WTC11 (cell line): ENCODE measurements around the gene PHLDB2. TPM values are rescaled to one million over a fixed set of nuclear protein-coding genes. Genes with fewer than 3 reads are reported as not detected.

Experiments used
- ATAC-seq: fragments of 200-7000 bp; cut with Tn5 transposase; 2 replicates; pipeline ENCODE4 v1.10.0; 2021; ENCODE audit warnings: mild to moderate bottlenecking, moderate library complexity
- CTCF ChIA-PET: fragments of 300-600 bp; sonication (Branson Sonifier 250); formaldehyde crosslinking; loops from one replicate; lab custom pipeline; 2021; ENCODE audit warnings: antibody characterized with exemption; lab: Charles Lee
- POLR2A ChIA-PET: fragments of 350-600 bp; sonication (Branson Sonifier 250); formaldehyde crosslinking; loops from one replicate; lab custom pipeline; 2021; ENCODE audit warnings: antibody characterized with exemption; lab: Charles Lee
- DNase-seq: peaks from one replicate; pipeline ENCODE4 v3.0.0; 2021; ENCODE audit warnings: low spot score
- H3K27ac Mint-ChIP-seq: 2 replicates; pipeline ENCODE4 v1.8.0; 2021; ENCODE audit warnings: mixed read lengths
- H3K27me3 Mint-ChIP-seq: 2 replicates; pipeline ENCODE4 v1.8.0; 2021; ENCODE audit warnings: low read depth, mild to moderate bottlenecking, moderate library complexity, mixed read lengths
- H3K36me3 Mint-ChIP-seq: 2 replicates; pipeline ENCODE4 v1.8.0; 2021; ENCODE audit warnings: mixed read lengths
- H3K4me1 Mint-ChIP-seq: 2 replicates; pipeline ENCODE4 v1.8.0; 2022; ENCODE audit warnings: mixed read lengths
- H3K4me3 Mint-ChIP-seq: 2 replicates; pipeline ENCODE4 v1.8.0; 2021; ENCODE audit warnings: mild to moderate bottlenecking, moderate library complexity, mixed read lengths
- H3K9me3 Mint-ChIP-seq: 2 replicates; pipeline ENCODE4 v1.8.0; 2021; ENCODE audit warnings: mixed read lengths
- ATF3 ChIP-seq: sonication (generic); formaldehyde crosslinking; conservative IDR thresholded peaks from 2 replicates; pipeline ENCODE4 v1.8.1; 2022; ENCODE audit warnings: mild to moderate bottlenecking, missing genetic modification reagents
- EMX1 ChIP-seq: fragments of 250-450 bp; sonication (Bioruptor Pico); IDR thresholded peaks from 2 replicates; pipeline ENCODE4 v1.8.0; 2021; ENCODE audit warnings: mild to moderate bottlenecking
- GABPB1 ChIP-seq: sonication (generic); formaldehyde crosslinking; IDR thresholded peaks from 2 replicates; pipeline ENCODE4 v1.8.1; 2023; ENCODE audit warnings: mild to moderate bottlenecking, missing genetic modification reagents
- HMGXB4 ChIP-seq: sonication (generic); formaldehyde crosslinking; IDR thresholded peaks from 2 replicates; pipeline ENCODE4 v1.8.1; 2023; ENCODE audit warnings: mild to moderate bottlenecking, moderate library complexity, missing genetic modification reagents
- IRF1 ChIP-seq: sonication (generic); formaldehyde crosslinking; IDR thresholded peaks from 2 replicates; pipeline ENCODE4 v1.8.0; 2023; ENCODE audit warnings: missing genetic modification reagents
- IRF2 ChIP-seq: sonication (generic); formaldehyde crosslinking; IDR thresholded peaks from 2 replicates; pipeline ENCODE4 v1.8.0; 2022; ENCODE audit warnings: low read depth, missing genetic modification reagents, borderline replicate concordance
- JAZF1 ChIP-seq: fragments of 250-450 bp; sonication (Bioruptor Pico); IDR thresholded peaks from 2 replicates; pipeline ENCODE4 v1.9.0; 2021; ENCODE audit warnings: moderate library complexity, mild to moderate bottlenecking, inconsistent platforms
- SOX15 ChIP-seq: fragments of 250-450 bp; sonication (Bioruptor Pico); IDR thresholded peaks from 2 replicates; pipeline ENCODE4 v1.9.0; 2021; ENCODE audit warnings: mild to moderate bottlenecking
- TEAD1 ChIP-seq: sonication (generic); formaldehyde crosslinking; IDR thresholded peaks from 2 replicates; pipeline ENCODE4 v1.8.0; 2022; ENCODE audit warnings: mild to moderate bottlenecking, missing genetic modification reagents
- USF1 ChIP-seq: sonication (generic); formaldehyde crosslinking; IDR thresholded peaks from 2 replicates; pipeline ENCODE4 v1.8.0; 2022; ENCODE audit warnings: mild to moderate bottlenecking, missing genetic modification reagents
- ZMAT4 ChIP-seq: fragments of 250-450 bp; sonication (Bioruptor Pico); IDR thresholded peaks from 2 replicates; pipeline ENCODE4 v1.9.0; 2021; ENCODE audit warnings: mild to moderate bottlenecking
- ZNF219 ChIP-seq: sonication (generic); formaldehyde crosslinking; IDR thresholded peaks from 2 replicates; pipeline ENCODE4 v1.8.0; 2023; ENCODE audit warnings: missing genetic modification reagents, mild to moderate bottlenecking, borderline replicate concordance
- ZNF263 ChIP-seq: sonication (generic); formaldehyde crosslinking; IDR thresholded peaks from 2 replicates; pipeline ENCODE4 v1.8.1; 2022; ENCODE audit warnings: low read depth, mild to moderate bottlenecking, moderate library complexity, missing genetic modification reagents
- ZNF281 ChIP-seq: sonication (generic); formaldehyde crosslinking; IDR thresholded peaks from 2 replicates; pipeline ENCODE4 v1.8.0; 2023; ENCODE audit warnings: mild to moderate bottlenecking, missing genetic modification reagents
- ZNF416 ChIP-seq: fragments of 250-450 bp; sonication (Bioruptor Pico); IDR thresholded peaks from 2 replicates; pipeline ENCODE4 v1.9.0; 2021; ENCODE audit warnings: mild to moderate bottlenecking, inconsistent platforms
- ZNF425 ChIP-seq: fragments of 250-450 bp; sonication (Bioruptor Pico); conservative IDR thresholded peaks from 2 replicates; pipeline ENCODE4 v1.9.0; 2021; ENCODE audit warnings: mild to moderate bottlenecking
- ZNF671 ChIP-seq: fragments of 250-450 bp; sonication (Bioruptor Pico); IDR thresholded peaks from 2 replicates; pipeline ENCODE4 v1.8.0; 2021; ENCODE audit warnings: mild to moderate bottlenecking
- total RNA-seq: library from RNA; stranded (reverse); gene quantifications from 3 replicates; pipeline ENCODE4 v1.2.3, GENCODE V29; 2021
- TF ChIP-seq, protein P1 (sequence below): sonication (generic); formaldehyde crosslinking; IDR thresholded peaks from 2 replicates; pipeline ENCODE4 v1.8.1; 2023; ENCODE audit warnings: mild to moderate bottlenecking, missing genetic modification reagents, moderate library complexity
- TF ChIP-seq, protein P2 (sequence below): sonication (generic); formaldehyde crosslinking; IDR thresholded peaks from 2 replicates; pipeline ENCODE4 v1.8.1; 2022; ENCODE audit warnings: low read depth, mild to moderate bottlenecking, moderate library complexity, missing genetic modification reagents, borderline replicate concordance

PHLDB2 gene
- total RNA-seq, 1 experiment from 2014 or later: 40.3 TPM

- Mint-ChIP-seq H3K27ac (no peak overlapping the region), H3K27me3 (no peaks in the 10 kb centered on the region), H3K36me3 (peaks cover 11% of the 10 kb centered on the region), H3K4me1 (no peaks in the 10 kb centered on the region), H3K9me3 (peaks cover 7% of the 10 kb centered on the region), H3K4me3 (no peak overlapping the region)
- TF ChIP-seq EMX1 (CRISPR knock-in tag) (no peak), GABPB1 (CRISPR knock-in tag) (peak; percentile 75; the same call in 1 of the 2 replicates)
- DNase-seq: no peak
- ChIA-PET POLR2A (no interaction called here), CTCF (interaction anchor here (2.0 kb wide), 1 partner anchor 10 kb away, joined by 8 read pairs; no protein-coding TSS in a partner anchor)
- no peak for ATAC-seq
These were observed 45.5 kb downstream of the PHLDB2 start for GRCh38 chr3:111904376-111905241.

- H3K4me1 Mint-ChIP-seq: peaks cover 16% of the 10 kb centered on the region
- CTCF ChIA-PET: interaction anchor here (0.6 kb wide), 1 partner anchor 107 kb away, joined by 3 read pairs; no protein-coding TSS in a partner anchor
- TF ChIP-seq ZNF671 (CRISPR knock-in tag): no peak
- TF ChIP-seq ATF3 (CRISPR knock-in tag): no peak
- no peak for TF ChIP-seq TEAD1 (CRISPR knock-in tag)
- TF ChIP-seq ZNF281 (CRISPR knock-in tag): no peak
- TF ChIP-seq ZNF263 (CRISPR knock-in tag): no peak
- TF ChIP-seq IRF1 (CRISPR knock-in tag): no peak
- TF ChIP-seq, protein P1, sequence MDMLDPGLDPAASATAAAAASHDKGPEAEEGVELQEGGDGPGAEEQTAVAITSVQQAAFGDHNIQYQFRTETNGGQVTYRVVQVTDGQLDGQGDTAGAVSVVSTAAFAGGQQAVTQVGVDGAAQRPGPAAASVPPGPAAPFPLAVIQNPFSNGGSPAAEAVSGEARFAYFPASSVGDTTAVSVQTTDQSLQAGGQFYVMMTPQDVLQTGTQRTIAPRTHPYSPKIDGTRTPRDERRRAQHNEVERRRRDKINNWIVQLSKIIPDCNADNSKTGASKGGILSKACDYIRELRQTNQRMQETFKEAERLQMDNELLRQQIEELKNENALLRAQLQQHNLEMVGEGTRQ (CRISPR knock-in tag): no peak
- TF ChIP-seq, protein P2, sequence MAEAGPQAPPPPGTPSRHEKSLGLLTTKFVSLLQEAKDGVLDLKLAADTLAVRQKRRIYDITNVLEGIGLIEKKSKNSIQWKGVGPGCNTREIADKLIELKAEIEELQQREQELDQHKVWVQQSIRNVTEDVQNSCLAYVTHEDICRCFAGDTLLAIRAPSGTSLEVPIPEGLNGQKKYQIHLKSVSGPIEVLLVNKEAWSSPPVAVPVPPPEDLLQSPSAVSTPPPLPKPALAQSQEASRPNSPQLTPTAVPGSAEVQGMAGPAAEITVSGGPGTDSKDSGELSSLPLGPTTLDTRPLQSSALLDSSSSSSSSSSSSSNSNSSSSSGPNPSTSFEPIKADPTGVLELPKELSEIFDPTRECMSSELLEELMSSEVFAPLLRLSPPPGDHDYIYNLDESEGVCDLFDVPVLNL: no peak
- TF ChIP-seq USF1: no peak
- no peak for TF ChIP-seq ZNF425
- no peak for TF ChIP-seq IRF2 (CRISPR knock-in tag)
- TF ChIP-seq ZNF219 (CRISPR knock-in tag): no peak
- no peak for TF ChIP-seq HMGXB4
- no peak for TF ChIP-seq ZMAT4 (CRISPR knock-in tag)
- no peak for TF ChIP-seq SOX15 (CRISPR knock-in tag)
- no peak for TF ChIP-seq JAZF1
- no peak for TF ChIP-seq ZNF416
These were observed 47.6 kb downstream of the PHLDB2 start for GRCh38 chr3:111906656-111907055.

More at GRCh38 chr3:111906656-111907055, 47.6 kb downstream of the PHLDB2 start:
- H3K27me3 Mint-ChIP-seq: no peaks in the 10 kb centered on the region
- POLR2A ChIA-PET: no interaction called here
- DNase-seq (no peak), ATAC-seq (no peak)
- no peaks in the 10 kb centered on the region for H3K9me3 Mint-ChIP-seq
- H3K36me3 Mint-ChIP-seq: 0 out of 2 replicates have a peak, but pooled peaks cover 2% of the 10 kb centered on the region
- H3K4me3 Mint-ChIP-seq: no peak overlapping the region
- no peak overlapping the region for H3K27ac Mint-ChIP-seq
